HG02884 (cell line): ENCODE results near the gene NR4A1.

ENCODE experiments used
- ATAC-seq: cut with Tn5 transposase; IDR thresholded peaks from one replicate; pipeline ENCODE4 v1.9.1; 2021; ENCODE audit warnings: mild to moderate bottlenecking, moderate library complexity; ENCODE audit not compliant: unreplicated experiment

Gene NR4A1

DNA sequence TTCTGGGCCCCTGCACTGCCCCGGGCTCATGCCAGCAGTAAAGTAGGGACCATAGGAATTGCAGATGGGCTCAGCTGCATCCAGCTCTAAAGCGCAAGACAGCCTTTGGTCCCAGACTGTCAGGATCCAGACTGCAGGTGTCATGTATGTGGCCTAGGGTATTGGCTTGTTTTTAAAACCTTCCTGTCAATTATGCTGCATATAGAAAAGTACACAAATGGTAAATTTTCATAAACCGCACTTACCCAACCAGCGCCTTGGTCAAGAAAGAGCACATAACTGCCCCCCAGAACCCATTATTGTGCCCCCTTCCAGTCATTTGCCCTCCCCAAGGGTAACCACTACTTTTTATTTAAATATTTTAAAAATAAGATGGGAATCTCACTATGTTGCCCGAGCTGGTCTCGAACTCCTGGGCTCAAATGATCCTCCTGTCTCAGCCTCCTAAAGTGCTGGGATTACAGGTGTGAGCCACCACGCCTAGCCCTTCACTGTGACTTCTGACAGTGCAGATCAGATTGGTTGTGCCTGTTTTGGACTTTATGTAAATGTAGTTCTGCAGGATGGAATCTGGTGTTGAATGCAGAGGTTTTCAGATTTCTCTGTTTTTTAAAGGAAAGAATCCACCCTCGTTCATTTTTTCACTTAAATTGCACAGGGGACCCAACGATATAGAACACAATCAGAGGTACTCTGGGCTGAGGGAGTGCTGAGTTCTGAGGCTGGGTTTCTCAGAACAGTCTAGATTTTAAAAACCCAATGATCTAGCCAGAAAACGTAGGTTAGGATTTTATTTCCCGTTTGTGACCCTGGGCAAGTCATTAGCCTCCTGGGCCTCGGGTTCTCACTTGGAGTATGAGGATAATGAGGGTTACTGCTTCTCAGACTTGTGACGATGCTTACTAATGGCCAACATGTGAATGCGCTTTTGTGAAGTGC lies 6.7 kb downstream of the NR4A1 start:
- ATAC-seq = no peak

- no peak for ATAC-seq
These were observed 7.6 kb downstream of the NR4A1 start for GRCh38 chr12:52058631-52059361.

- no peak for ATAC-seq
These were observed 8.6 kb downstream of the NR4A1 start for GRCh38 chr12:52059582-52060497.

- ATAC-seq = no peak
These were observed 9.4 kb downstream of the NR4A1 start for GRCh38 chr12:52060498-52061177.

- ATAC-seq = no peak
These were observed 10.4 kb downstream of the NR4A1 start for GRCh38 chr12:52061470-52062166.

- ATAC-seq = no peak
These were observed 11.2 kb downstream of the NR4A1 start for GRCh38 chr12:52062167-52063081.

DNA sequence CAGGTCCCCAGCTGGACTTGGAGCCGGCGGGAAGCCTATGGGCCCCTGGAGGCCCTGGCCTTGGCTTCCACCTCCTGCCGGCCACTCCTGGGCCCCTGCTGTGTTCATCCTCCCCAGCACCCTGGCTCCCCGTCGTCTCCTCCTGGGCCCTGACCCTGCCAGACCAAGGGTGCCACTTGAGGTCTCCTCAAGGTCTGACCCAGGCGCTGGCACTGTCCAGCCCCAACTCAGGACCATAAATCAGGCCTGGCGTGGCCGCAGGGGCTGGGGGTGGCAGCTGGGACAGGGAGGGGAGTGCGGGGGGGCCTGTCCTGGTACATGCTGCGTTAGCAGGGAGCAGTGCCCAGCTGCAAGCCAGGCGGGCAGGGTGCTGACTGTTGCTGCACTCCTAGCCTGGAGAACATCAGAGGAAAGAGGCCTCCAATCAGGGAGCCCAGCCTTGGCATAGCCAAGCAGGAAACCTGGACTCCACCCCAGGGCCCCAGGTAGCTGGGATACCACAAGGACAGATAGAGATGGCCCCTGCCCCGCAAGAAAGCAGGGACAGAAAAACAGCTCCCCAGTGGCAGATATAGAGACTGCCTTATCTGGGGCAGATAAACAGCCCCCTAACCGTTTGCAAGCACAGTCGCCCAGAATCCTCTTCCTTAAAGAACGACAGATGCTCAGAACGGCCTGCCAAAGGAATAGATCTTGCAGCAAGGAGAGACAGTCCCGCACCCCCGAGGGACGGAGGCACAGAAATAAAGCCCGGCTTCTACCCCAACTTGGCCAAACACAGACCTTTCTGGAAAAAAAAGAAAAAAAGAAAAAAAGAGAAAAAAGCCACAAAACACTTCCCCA lies 12.1 kb downstream of the NR4A1 start:
- no peak for ATAC-seq

- ATAC-seq = no peak
These were observed 12.9 kb downstream of the NR4A1 start for GRCh38 chr12:52063981-52064649.

DNA sequence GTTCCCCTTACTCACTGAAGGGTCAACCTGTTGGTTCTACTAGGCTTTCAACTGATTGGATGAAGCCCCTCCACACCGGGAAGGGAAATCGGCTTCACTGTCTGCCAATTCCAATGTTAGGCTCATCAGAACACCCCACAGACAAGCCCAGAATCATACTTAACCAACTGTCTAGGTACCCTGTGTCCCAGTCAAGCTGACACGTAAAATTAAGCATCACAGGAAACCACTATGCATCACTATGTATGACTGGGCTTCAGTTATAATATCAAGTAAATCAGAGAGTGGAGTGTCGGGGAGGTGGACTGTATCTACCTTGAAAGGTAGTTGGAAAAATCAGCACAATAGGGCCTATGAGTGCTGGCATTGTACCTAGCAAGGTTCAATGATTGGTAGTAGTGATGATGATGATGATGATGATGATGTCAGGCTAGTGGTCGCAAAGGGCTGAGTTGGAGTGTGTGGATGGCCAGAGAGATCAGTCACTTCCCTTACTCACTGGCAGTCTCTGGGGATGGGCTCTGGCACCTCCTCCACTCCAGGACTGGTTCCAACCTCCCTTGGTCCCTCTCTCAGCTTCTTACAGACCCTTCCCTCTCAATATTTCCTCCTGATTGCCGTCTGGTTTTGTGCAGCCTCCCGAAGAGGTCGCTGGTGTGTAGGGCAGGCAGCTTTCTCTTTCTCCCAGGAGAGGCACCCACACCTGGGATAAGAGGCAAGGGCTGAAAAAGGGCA lies 15.3 kb downstream of the NR4A1 start:
- ATAC-seq = no peak

DNA sequence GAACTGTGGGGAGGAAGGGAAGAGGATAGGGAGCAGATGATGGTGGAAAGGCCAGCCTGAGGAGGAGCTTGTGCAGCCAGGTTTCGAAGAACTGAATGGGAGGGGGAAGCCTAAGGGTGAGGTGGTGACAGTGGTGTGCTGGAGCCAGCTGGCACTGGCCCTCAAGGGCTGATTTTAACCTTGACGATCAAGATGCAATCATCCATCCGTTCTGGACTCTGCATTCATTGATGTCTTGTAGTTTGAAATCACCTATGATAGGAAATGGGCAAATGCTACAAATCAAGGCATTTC lies 15.8 kb downstream of the NR4A1 start:
- ATAC-seq = no peak

- peak; percentile 93 for ATAC-seq
These were observed 18.3 kb downstream of the NR4A1 start, which contains the start of gene ATG101 for GRCh38 chr12:52069327-52070184. TSS of gene ATG101 (plus strand) at chr12:52069978. CDS start at chr12:52073651, 3,673 bp downstream.

DNA sequence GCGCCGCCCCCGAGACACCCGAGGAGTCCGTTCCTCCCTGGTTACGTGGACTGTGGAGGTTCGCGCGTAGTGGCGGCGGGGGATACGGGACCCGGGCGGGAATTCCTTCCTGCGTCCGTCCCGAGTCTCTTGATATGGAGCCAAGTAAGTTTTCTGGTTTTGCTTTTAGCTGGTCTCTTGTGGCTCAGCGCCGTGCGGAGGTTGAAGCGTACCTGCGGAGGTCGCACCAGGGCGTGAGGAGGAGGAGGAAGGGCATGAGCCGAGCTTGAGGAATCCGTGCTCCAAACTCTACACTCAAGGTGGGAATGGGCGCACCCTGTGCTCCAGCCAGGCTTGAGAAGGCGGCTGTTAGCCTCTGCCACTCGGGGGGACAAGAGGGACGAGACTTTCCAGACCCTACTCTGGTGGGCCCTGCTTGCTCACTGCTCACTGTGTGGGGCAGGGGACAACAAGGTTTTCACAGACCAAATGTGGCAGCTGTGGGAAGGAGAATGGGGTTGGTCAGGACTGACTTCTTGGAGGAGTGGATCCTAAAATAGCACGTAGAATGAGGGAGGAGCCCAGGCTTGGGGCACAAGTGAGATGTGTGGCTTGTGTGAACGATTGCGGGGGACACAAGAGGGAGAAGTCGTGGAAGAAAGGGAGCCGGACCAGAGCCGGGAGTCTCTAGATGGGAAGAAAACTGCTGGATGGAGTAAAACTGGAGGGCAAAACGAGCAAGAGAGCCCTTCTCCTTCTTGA lies 19.1 kb downstream of the NR4A1 start:
- ATAC-seq = peak; percentile 20

DNA sequence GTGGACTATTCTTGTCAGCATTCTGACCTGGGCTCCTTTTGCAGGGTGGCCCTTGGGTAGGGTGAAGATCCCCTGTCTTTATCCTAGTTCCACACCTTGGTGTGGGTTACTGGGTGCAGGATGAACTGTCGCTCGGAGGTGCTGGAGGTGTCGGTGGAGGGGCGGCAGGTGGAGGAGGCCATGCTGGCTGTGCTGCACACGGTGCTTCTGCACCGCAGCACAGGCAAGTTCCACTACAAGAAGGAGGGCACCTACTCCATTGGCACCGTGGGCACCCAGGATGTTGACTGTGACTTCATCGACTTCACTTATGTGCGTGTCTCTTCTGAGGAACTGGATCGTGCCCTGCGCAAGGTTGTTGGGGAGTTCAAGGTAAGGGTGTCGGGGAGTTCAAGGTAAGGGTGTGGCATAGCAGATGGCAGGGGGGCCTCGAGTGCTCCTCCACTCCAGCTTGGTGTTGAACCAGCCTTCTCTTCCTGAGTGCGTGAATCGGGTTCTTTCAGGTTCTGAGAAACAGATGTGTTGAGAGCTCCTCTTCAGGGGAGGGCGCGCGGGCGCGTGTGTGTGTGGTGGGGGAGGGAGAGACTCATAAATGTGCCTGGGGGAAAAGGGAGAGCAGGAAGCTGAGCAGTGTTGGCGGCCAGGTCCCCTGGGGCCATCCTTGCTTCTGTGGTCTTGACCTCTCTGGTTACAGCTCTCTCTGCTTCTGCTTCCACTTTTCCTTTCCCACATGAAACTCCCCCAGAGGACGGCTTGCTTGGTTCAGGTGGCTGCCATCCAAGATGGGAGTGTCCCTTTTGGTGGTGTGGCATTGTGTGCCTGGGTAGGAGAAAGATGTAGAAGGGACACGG lies 22.5 kb downstream of the NR4A1 start:
- no peak for ATAC-seq
